WTC11 (cell line): ENCODE measurements around the gene ABCC11.

Experiments used
- CTCF ChIP-seq: fragments of 200-600 bp; IDR thresholded peaks from 2 replicates; pipeline ENCODE4 v1.8.0; 2022; ENCODE audit warnings: antibody characterized with exemption
- FOXK1 ChIP-seq: sonication (generic); formaldehyde crosslinking; IDR thresholded peaks from 2 replicates; pipeline ENCODE4 v1.8.0; 2022; ENCODE audit warnings: mild to moderate bottlenecking, moderate library complexity, missing genetic modification reagents
- IRF1 ChIP-seq: sonication (generic); formaldehyde crosslinking; IDR thresholded peaks from 2 replicates; pipeline ENCODE4 v1.8.0; 2023; ENCODE audit warnings: missing genetic modification reagents
- PREB ChIP-seq: sonication (generic); formaldehyde crosslinking; IDR thresholded peaks from 2 replicates; pipeline ENCODE4 v1.8.1; 2022; ENCODE audit warnings: mild to moderate bottlenecking, missing genetic modification reagents, moderate library complexity, borderline replicate concordance
- ZBTB43 ChIP-seq: sonication (generic); formaldehyde crosslinking; IDR thresholded peaks from 2 replicates; pipeline ENCODE4 v1.8.1; 2023; ENCODE audit warnings: mild to moderate bottlenecking, missing genetic modification reagents
- ZNF232 ChIP-seq: sonication (generic); formaldehyde crosslinking; IDR thresholded peaks from 2 replicates; pipeline ENCODE4 v1.8.0; 2022; ENCODE audit warnings: mild to moderate bottlenecking, missing genetic modification reagents

- TF ChIP-seq CTCF (peak; percentile 81), PREB (CRISPR knock-in tag) (no peak), FOXK1 (CRISPR knock-in tag) (no peak), IRF1 (no peak), ZNF232 (CRISPR knock-in tag) (no peak), ZBTB43 (CRISPR knock-in tag) (no peak)
Observed at GRCh38 chr16:48164907-48165715, 82.2 kb downstream of the ABCC11 start.
